ACC112 (cell line): ENCODE results near the gene SYNE3.
"Not testable (repeated sequence)": the region's sequence is repeated elsewhere in the genome, so short reads cannot be mapped to it uniquely, and the experiment has no call there.

Experiments used
- H2AFZ ChIP-seq: fragments of 200-600 bp; sonication (generic); one replicate; pipeline ENCODE4 v1.6.0; 2017; ENCODE audit warnings: antibody characterized with exemption, low read length; ENCODE audit not compliant: unreplicated experiment
- H3K27ac ChIP-seq: fragments of 200-600 bp; sonication (generic); 2 replicates; pipeline ENCODE4 v1.5.1; 2014; ENCODE audit warnings: low read depth, mild to moderate bottlenecking, antibody characterized with exemption, low read length, moderate library complexity
- H3K27me3 ChIP-seq: fragments of 200-600 bp; sonication (generic); 2 replicates; pipeline ENCODE4 v1.6.1; 2014; ENCODE audit warnings: mild to moderate bottlenecking, antibody characterized with exemption, low read length, moderate library complexity, mixed read lengths; ENCODE audit not compliant: insufficient read depth
- H3K36me3 ChIP-seq: fragments of 200-600 bp; sonication (generic); 2 replicates; pipeline ENCODE4 v1.6.1; 2016; ENCODE audit warnings: mild to moderate bottlenecking, antibody characterized with exemption, low read length, moderate library complexity, mixed read lengths; ENCODE audit not compliant: insufficient read depth
- H3K4me1 ChIP-seq: fragments of 200-600 bp; sonication (generic); one replicate; pipeline ENCODE4 v1.6.1; 2016; ENCODE audit warnings: low read length, mixed read lengths; ENCODE audit not compliant: insufficient read depth, unreplicated experiment, control insufficient read depth
- H3K4me3 ChIP-seq: fragments of 200-600 bp; sonication (generic); 2 replicates; pipeline ENCODE4 v1.5.1; 2014; ENCODE audit warnings: mild to moderate bottlenecking, low read depth, low read length
- H3K79me2 ChIP-seq: fragments of 200-600 bp; sonication (generic); one replicate; pipeline ENCODE4 v1.6.0; 2016; ENCODE audit warnings: low read length; ENCODE audit not compliant: control insufficient read depth, unreplicated experiment, insufficient read depth

The SYNE3 gene

DNA sequence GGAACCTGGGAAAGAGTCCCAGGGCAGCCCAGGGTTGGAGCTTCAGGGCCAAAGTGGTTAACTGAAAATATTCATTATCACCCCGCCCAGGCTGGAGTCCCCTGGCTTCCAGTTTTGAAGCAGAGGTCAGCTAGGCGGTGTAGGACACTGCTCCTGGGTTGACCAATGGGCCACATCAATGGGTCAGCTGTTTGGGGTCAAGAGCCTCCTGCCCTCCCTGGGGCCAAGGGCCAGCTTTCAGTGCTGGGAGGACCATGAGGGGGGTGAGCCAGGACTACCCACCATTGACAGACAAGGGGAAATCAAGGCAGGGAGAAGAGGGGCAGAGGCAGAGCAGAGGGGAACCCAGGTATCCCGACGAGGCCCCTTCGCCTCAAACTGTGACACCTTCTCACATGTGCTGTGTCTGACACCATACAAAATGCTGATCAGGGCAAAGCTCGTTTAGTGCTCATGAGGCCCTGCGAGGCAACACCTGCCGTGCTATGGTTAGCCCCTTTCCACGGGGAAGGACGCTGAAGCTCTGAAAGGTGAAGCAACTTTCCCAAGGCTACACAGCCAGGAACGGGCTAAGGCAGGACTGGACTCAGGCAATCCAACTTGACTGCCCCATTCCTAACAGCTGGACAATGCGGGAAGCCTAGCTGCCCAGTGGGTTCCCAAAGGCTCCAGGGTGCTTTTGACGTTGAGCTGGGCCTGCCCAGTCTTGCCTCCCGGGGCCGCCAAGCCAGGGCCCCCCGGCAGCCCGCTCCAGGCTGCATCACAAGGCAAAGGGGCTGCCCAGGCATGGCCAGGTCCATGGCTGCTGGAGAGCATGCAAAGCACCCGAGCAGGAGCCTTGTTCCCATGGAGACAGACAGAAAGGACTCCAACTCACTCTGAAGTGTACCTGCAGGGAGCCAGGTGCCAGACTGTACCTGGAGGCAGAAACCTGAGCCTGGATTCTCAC is 2.0 kb downstream of the SYNE3 start:
- peaks cover 46% of the 10 kb centered on the region for H3K4me1 ChIP-seq
- H2AFZ ChIP-seq = no peak overlapping the region
- H3K36me3 ChIP-seq = no peaks in the 10 kb centered on the region
- peaks cover 29% of the 10 kb centered on the region for H3K79me2 ChIP-seq
- H3K27me3 ChIP-seq = no peaks in the 10 kb centered on the region
- H3K4me3 ChIP-seq = peak overlapping the region; percentile 77
- H3K27ac ChIP-seq = no peak overlapping the region

DNA sequence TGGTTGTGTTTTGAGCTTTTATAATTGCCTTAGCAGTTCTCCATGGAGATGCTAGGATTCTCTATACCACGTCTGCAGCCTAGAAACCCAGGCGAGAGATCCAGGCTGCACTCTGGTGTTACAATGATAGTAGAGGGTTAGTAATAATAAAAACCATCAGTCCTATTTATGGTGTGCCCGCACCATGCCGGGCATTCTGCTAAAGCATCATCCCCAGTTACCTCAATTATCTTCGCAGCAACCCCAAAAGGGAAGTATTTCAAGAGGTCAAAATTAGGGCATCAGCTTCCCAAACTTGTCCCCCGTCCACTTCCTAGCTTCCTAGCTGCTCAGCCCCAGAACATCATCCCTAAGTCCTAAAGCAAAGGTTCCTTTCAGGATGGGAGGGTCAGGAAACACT is 3.2 kb downstream of the SYNE3 start:
- no peaks in the 10 kb centered on the region for H3K36me3 ChIP-seq
- no peak overlapping the region for H2AFZ ChIP-seq
- H3K4me3 ChIP-seq = no peak overlapping the region
- peaks cover 38% of the 10 kb centered on the region for H3K4me1 ChIP-seq
- no peaks in the 10 kb centered on the region for H3K27me3 ChIP-seq
- peaks cover 35% of the 10 kb centered on the region for H3K79me2 ChIP-seq
- H3K27ac ChIP-seq = no peak overlapping the region

DNA sequence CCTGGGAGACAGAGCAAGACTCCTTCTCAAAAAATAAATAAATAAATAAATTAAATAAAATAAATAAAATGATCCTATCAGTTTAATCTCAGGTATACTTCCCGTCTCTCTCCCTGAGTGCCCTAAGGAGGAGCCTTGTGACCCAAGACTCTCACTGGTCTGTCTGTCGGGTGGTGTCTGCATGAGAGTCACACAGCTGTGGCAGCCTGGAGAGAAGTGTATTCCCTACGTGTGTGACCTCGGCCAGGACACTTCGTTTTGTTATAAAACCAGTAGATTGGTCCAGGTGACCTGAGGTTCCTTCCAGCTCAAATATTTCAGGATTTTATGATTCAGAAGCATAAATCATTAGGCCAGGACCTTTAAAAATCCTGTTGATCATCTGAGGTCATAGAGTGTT is 4.8 kb downstream of the SYNE3 start:
- H3K4me3 ChIP-seq = no peak overlapping the region
- no peak overlapping the region for H2AFZ ChIP-seq
- H3K27me3 ChIP-seq = no peaks in the 10 kb centered on the region
- peaks cover 39% of the 10 kb centered on the region for H3K79me2 ChIP-seq
- H3K36me3 ChIP-seq = peaks cover 1% of the 10 kb centered on the region; the same call in 1 of the 2 replicates
- no peak overlapping the region for H3K27ac ChIP-seq
- H3K4me1 ChIP-seq = peaks cover 37% of the 10 kb centered on the region

DNA sequence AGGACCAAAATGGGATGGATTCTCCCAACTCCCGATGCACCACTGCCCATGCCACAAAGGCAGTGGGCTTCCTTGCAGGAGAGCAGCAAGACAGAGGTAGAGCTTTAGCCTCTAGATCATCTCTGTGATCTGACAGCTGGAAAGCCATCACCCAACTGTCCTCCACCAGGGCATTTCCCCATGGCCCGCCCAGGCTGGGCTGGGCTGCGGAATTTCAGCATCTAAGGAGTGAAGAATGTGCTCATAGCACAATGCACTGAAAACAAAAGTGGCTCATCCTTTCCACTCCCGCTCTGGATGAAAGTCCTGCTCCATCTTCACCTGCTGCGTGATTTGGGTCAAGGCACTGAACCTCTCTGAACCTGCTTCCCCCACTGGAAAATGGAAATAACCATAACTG is 5.6 kb downstream of the SYNE3 start:
- H3K27ac ChIP-seq = no peak overlapping the region
- H3K27me3 ChIP-seq = no peaks in the 10 kb centered on the region
- peaks cover 47% of the 10 kb centered on the region for H3K79me2 ChIP-seq
- no peak overlapping the region for H2AFZ ChIP-seq
- peaks cover 39% of the 10 kb centered on the region for H3K4me1 ChIP-seq
- no peak overlapping the region for H3K4me3 ChIP-seq
- H3K36me3 ChIP-seq = peaks cover 5% of the 10 kb centered on the region; the same call in 1 of the 2 replicates

DNA sequence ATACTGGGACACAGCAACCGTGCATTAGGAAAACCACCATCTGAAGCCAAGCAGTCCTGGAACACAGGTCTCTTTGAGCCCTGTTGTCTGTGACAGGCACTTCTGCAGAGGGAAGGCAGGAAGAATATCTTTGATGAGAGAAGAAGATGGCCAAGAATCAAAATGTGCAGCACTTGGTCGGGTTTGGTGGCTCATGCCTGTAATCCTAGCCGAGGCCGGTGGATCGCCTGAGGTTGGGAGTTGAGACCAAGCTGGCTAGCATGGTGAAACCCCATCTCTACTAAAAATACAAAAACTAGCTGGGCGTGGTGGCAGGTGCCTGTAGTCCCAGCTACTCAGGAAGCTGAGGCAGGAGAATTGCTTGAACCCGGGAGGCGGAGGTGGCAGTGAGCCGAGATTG is 6.1 kb downstream of the SYNE3 start:
- H3K4me3 ChIP-seq, H3K27ac ChIP-seq: not testable (repeated sequence)

DNA sequence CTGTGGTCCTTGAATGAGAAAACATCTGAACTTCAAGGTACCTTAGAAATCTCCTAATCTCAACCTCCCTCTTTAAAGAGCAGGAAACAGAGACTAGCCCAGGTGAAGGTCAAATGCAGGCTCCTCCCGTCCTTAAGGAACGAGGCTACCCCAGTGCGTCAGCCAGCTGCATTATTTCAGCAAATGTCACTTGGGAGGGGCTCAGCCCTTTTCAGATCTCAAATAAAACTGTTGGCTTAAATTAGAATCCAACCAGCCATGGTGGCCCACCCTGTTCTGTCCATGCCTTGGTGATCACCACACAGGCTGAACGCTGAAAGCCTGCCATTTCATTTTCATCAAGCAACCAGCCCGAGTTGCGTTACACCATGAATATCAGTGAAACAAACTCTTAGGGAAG is 7.0 kb downstream of the SYNE3 start:
- H3K4me3 ChIP-seq = no peak overlapping the region
- H3K79me2 ChIP-seq = peaks cover 39% of the 10 kb centered on the region
- H2AFZ ChIP-seq = no peak overlapping the region
- H3K27me3 ChIP-seq = no peaks in the 10 kb centered on the region
- H3K4me1 ChIP-seq = peaks cover 34% of the 10 kb centered on the region
- H3K36me3 ChIP-seq = peaks cover 5% of the 10 kb centered on the region; the same call in 1 of the 2 replicates
- no peak overlapping the region for H3K27ac ChIP-seq

More for the DNA sequence above, 6.1 kb downstream of the SYNE3 start:
- Histone ChIP-seq H3K79me2 (peaks cover 44% of the 10 kb centered on the region), H3K4me1 (peaks cover 34% of the 10 kb centered on the region)
- H3K27me3 ChIP-seq, H2AFZ ChIP-seq, H3K36me3 ChIP-seq: not testable (repeated sequence)

DNA sequence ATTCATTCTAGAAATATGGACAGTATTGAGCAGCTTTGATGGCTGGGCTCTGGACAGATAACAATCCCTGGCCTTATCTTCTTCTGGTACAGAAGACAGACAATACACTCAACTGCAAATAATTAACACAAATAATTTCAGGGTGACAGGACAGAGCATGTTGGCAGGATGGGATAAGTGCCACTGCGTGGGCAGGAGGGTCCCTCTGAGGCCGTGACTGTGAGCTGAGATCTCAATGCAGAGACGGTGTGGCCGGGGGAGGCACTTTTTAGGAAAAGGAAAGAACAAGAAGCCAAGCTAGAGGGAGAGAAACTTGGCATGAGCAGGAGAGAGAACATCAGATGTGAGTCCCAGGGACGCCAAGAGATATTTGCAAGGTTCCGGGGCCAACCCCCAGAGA is 8.1 kb downstream of the SYNE3 start:
- Histone ChIP-seq H3K27ac (no peak overlapping the region), H3K4me1 (peaks cover 42% of the 10 kb centered on the region), H3K36me3 (peaks cover 5% of the 10 kb centered on the region; the same call in 1 of the 2 replicates), H2AFZ (no peak overlapping the region), H3K79me2 (peaks cover 34% of the 10 kb centered on the region), H3K27me3 (no peaks in the 10 kb centered on the region), H3K4me3 (no peak overlapping the region)

DNA sequence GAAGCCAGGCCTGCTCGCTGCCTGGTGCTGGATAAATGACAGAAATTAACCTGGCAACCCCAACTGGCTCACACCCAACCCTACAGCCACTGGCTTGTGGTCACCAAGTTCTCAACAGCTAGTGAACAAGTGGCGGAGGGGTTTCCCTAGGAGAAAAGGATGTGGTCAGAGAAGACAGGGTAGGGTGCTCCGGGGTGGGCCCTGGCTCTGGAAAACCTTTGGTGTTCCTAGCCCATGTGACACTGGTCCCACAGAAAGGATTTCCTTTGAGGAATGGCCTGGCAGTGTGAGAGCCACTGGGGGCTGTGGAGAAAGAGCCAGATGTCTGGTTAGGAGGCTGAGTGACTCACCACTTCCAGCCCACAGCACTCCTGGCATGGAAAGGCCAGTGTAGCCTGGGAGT is 8.7 kb downstream of the SYNE3 start:
- peaks cover 5% of the 10 kb centered on the region; the same call in 1 of the 2 replicates for H3K36me3 ChIP-seq
- peaks cover 42% of the 10 kb centered on the region for H3K4me1 ChIP-seq
- no peak overlapping the region for H2AFZ ChIP-seq
- no peaks in the 10 kb centered on the region for H3K27me3 ChIP-seq
- H3K27ac ChIP-seq = peak overlapping the region; percentile 79
- H3K79me2 ChIP-seq = peaks cover 41% of the 10 kb centered on the region
- H3K4me3 ChIP-seq = peak overlapping the region; percentile 18; the same call in 1 of the 2 replicates

DNA sequence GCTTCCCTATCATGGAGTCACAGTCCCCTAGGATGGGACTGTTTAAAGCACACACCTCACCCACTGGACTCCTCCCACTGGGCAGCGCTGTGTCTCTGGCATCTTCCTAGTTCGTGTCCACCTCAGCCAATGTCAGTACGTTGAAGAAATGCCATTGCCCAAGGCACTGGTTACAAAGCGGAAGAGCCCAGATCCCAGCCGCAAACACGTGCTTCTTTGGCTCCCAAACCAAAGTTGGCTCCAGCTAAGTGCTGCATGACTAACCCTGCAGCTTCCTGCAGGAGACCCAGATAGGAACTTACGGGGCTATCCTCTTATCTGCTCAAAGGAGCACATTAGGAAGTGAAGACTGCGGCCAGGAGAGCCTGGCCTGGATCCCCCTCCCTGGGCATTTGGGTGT is 9.3 kb downstream of the SYNE3 start:
- H3K79me2 ChIP-seq = peaks cover 46% of the 10 kb centered on the region
- H3K27me3 ChIP-seq = no peaks in the 10 kb centered on the region
- H3K4me1 ChIP-seq = peaks cover 42% of the 10 kb centered on the region
- H2AFZ ChIP-seq = no peak overlapping the region
- H3K27ac ChIP-seq = peak overlapping the region; percentile 79
- H3K36me3 ChIP-seq = peaks cover 5% of the 10 kb centered on the region; the same call in 1 of the 2 replicates
- H3K4me3 ChIP-seq = peak overlapping the region; percentile 18; the same call in 1 of the 2 replicates

DNA sequence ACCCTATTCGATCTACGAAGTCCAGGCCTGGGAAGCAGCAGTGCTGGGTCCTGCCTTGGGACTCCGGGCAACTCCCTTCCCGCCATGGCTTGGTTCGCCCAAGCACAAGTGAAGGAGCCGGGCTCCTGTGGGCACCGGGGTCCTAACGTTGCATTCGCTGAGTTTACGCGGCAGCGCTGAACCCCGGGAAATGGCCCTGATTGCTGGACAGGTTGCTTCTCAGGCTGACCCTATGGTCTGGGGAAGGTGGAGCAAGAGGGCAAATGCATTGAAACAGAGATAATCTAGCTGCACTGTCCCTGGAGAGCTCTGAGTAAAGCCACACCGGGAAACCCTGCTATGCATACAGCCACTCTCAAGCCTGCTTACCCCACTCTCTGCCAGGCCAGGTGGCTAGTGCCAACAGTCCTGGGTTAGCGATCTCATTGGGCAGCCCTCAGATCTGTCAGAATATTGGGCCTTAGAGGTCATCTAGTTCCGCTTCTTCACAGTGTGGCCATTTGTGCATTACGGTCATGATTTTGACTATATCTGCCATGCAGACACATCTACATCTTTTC is 11.3 kb downstream of the SYNE3 start:
- peaks cover 5% of the 10 kb centered on the region; the same call in 1 of the 2 replicates for H3K36me3 ChIP-seq
- peaks cover 55% of the 10 kb centered on the region for H3K79me2 ChIP-seq
- no peak overlapping the region for H3K4me3 ChIP-seq
- H3K27me3 ChIP-seq = no peaks in the 10 kb centered on the region
- H2AFZ ChIP-seq = no peak overlapping the region
- peak overlapping the region; percentile 80 for H3K27ac ChIP-seq
- H3K4me1 ChIP-seq = peaks cover 56% of the 10 kb centered on the region
